ENCODE measurements around the gene TAF4B.

GRCh38 chr18:26293982-26294381, 67.7 kb downstream of the TAF4B start:
- TF ChIP-seq CTCF (tag by site-specific recombination; IDR thresholded peaks at IDR 0.05) (no peak), ATF2 (tag by site-specific recombination; IDR thresholded peaks at IDR 0.05; ENCODE audit: low read depth) (no peak)

All from HEK293 (cell line).